LNCAP (cell line): ENCODE results near the gene YIPF7.

ENCODE experiments used
- TF ChIP-seq, protein P1 (sequence below): fragments of 450-650 bp; IDR thresholded peaks from 2 replicates; pipeline ENCODE4 v1.5.1; 2017; ENCODE audit warnings: mild to moderate bottlenecking

YIPF7 gene

DNA sequence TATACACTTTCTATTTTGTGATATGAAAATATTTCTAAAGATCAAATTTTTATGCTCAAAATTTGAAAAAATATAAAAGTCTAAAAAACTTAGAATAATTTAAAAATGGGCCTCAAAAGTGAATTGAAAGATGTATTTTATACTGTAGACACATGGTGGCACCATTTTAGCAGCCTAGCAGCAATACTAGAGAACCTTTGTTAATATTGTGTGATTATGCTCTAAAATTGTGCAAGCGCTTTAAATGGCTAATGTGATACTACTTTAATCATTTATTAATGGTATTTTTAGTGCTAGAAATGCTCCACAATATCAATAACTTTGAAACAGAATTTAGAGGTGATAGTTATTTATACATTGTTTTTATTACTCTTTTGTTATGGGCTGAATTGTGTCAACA lies 23.0 kb upstream of the YIPF7 start:
- TF ChIP-seq, protein P1, sequence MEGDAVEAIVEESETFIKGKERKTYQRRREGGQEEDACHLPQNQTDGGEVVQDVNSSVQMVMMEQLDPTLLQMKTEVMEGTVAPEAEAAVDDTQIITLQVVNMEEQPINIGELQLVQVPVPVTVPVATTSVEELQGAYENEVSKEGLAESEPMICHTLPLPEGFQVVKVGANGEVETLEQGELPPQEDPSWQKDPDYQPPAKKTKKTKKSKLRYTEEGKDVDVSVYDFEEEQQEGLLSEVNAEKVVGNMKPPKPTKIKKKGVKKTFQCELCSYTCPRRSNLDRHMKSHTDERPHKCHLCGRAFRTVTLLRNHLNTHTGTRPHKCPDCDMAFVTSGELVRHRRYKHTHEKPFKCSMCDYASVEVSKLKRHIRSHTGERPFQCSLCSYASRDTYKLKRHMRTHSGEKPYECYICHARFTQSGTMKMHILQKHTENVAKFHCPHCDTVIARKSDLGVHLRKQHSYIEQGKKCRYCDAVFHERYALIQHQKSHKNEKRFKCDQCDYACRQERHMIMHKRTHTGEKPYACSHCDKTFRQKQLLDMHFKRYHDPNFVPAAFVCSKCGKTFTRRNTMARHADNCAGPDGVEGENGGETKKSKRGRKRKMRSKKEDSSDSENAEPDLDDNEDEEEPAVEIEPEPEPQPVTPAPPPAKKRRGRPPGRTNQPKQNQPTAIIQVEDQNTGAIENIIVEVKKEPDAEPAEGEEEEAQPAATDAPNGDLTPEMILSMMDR = peak; percentile 29; the same call in 1 of the 2 replicates

DNA sequence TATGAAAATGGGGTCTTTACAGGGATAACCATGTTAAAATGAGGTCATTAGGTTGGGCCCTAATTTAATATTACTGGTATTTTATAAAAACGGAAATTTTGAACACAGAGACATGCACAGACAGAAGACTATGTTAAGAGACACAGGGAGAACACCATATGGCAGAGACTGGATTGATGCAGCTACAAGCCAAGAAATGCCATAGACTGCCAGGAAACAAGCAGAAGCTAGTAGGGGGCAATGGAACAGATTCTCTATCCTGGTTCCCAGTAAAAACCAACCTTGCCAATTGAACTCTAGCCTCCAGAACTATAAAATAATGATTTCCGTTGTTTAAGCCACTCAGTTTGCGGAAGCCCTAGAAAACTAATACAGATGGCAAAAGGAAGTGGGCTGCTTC lies 20.2 kb upstream of the YIPF7 start:
- TF ChIP-seq, protein P1 = no peak

DNA sequence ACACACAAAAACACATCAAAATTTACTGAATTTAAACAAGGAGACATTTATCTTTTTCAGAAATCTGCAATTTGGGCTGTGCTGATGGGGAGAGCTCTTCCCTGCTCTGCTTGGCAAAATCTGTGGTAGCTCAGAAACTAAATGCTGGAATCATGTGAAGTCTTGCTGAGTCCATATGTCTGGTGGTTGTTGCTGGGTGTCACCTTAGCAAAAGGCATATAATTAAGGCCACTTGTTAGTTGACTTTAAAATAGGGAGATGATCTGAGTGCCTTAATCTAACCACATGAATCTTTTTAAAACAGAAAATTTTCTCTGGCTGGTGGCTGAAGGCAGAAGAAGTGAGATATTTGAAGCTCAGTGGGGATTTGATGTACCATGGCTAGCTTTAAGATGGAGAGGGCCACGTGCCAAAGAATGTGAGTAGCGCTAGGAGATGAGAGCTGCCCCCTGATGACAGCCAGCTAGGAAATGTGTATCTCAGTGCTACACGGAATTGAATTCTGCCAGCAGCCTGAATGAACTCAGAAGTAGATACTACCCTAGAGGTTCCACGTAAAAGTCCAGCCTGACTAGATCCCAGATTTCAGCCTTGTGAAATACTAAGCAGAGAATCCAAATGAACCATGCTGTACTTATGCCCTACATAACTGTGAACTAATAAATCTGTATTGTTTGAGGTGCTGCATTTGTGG lies 19.2 kb upstream of the YIPF7 start:
- TF ChIP-seq, protein P1 = no peak

DNA sequence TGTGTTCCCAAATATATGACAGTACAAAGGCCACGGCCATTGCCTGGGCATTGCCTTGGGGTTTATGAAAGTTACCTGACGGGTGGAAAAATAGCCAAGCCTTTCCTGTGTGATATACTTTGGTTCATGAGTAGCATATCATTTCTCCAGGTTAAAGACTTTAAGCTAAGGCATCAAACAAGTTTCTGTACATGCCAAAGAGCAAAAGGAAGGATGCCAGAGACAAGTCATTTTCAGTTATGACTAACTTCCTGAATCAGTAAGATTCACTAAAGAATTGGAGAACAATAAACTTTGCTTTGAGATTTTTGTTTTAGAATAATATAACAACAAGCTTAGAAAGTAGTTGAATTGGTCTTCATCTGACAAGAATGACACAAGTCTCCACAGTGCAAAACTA lies 17.1 kb upstream of the YIPF7 start:
- TF ChIP-seq, protein P1 = no peak

DNA sequence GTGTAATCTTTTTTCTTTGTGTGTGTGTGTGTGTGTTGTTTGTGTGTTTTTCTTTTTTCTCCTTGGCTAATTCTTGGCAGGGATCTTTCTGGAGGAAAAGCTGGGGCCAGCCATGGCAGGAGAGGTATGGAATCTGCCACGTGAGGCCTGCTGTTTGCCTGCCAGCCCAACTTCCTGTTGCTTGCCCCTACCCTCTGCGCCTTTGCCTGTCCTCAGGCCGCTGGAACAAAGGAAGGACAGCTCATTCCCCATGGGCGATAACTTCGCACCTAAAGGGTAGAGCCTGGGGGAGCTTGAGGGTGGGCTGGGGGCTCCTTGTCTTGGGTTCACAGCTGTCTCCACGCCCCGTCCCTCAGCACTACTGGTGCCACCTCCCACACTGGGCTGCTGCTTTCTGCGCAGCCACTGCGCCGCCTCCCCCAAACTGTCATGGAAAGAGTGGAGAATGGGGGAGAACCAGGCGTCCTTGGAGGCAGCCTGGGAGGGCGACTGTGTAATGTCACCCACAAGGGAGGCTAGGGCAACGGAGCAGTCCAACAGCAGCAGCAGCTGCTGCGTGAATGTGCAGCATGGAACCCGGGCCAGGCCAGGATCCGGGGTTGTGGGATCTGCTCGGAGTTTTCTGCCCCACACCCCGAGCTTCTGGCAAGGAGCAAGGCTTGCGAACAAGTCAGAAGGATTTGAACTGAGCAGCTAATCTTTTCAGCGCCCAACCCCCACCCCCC lies 12.3 kb upstream of the YIPF7 start:
- TF ChIP-seq, protein P1 = no peak

DNA sequence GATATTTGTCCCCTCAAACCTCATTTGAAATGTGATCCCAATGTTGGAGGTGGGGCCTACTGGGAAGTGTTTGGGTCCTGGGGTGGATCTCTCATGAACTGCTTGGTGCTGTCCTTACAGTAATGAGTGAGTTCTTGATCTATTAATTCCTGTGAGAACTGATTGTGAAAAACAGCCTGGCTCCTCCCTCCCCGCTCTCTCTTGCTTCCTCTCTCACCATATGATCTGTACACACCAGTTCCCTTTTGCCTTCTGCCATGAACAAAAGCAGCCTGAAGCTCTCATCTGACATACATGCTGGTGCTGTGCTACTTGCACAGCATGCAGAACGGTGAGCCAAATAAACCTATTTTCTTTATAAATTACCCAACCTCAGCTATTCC lies 11.2 kb upstream of the YIPF7 start:
- TF ChIP-seq, protein P1 = no peak

DNA sequence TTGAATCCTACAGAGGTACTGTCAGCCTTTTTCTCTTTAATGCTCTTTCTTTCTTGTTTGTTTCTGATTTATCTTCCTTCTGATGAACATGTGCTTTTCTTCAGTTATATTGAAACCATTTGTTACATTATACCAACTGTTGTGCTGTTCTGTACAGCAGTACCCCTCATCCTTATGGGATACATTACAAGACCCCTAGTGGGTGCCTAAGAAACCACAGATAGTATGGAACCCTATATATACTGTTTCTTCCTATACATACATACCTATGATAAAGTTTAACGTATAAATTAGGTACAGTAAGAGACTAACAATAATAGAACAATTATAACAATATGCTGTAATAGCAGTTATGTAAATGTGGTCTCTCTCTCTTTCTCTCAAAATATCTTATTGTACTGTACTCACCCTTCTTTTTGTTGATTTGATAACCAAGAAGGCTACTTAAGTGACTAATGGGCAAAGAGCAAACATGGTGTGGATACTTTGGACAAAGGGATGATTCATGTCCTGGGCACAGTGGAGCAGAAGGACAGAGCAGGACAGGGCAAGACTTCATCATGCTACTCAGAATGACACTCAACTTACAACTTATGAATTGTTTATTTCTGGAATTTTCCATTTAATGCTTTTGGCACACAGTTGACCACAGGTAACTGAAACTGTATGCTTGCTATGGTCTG lies 10.7 kb upstream of the YIPF7 start:
- TF ChIP-seq, protein P1 = no peak
